IPS-15b (cell line): ENCODE measurements around the gene KMO.

Experiments used
- H3K27me3 ChIP-seq: one replicate; pipeline ENCODE4 v1.6.1; 2013; ENCODE audit warnings: low read length; ENCODE audit not compliant: control insufficient read depth, insufficient read depth
- H3K36me3 ChIP-seq: one replicate; pipeline ENCODE4 v1.6.1; 2013; ENCODE audit warnings: low read length; ENCODE audit not compliant: control insufficient read depth, insufficient read depth
- H3K4me1 ChIP-seq: one replicate; pipeline ENCODE4 v1.6.1; 2013; ENCODE audit warnings: mild to moderate bottlenecking, low read length; ENCODE audit not compliant: control insufficient read depth, insufficient read depth
- H3K4me3 ChIP-seq: one replicate; pipeline ENCODE4 v1.5.1; 2013; ENCODE audit warnings: low read depth, low read length
- H3K9ac ChIP-seq: one replicate; pipeline ENCODE4 v1.6.1; 2013; ENCODE audit warnings: low read depth, mild to moderate bottlenecking, low read length
- H3K9me3 ChIP-seq: one replicate; pipeline ENCODE4 v1.6.1; 2013; ENCODE audit warnings: mild to moderate bottlenecking, low read length; ENCODE audit not compliant: control insufficient read depth, insufficient read depth

The KMO gene

GRCh38 chr1:241644259-241644658, 112.1 kb downstream of the KMO start:
- Histone ChIP-seq H3K9me3 (no peaks in the 10 kb centered on the region), H3K36me3 (peaks cover 4% of the 10 kb centered on the region), H3K4me3 (no peak overlapping the region), H3K9ac (no peak overlapping the region), H3K4me1 (no peaks in the 10 kb centered on the region), H3K27me3 (no peaks in the 10 kb centered on the region)

GRCh38 chr1:241645199-241645598, 113.0 kb downstream of the KMO start:
- no peaks in the 10 kb centered on the region for H3K4me1 ChIP-seq
- H3K9ac ChIP-seq = no peak overlapping the region
- no peaks in the 10 kb centered on the region for H3K27me3 ChIP-seq
- H3K36me3 ChIP-seq = no peaks in the 10 kb centered on the region
- no peaks in the 10 kb centered on the region for H3K9me3 ChIP-seq
- no peak overlapping the region for H3K4me3 ChIP-seq
